ENCODE results near the gene PRDM7.

- TF ChIP-seq REST (IDR thresholded peaks at IDR 0.05) (no peak), CTCF (IDR thresholded peaks at IDR 0.05) (no peak), BCL3 (IDR thresholded peaks at IDR 0.05) (no peak), JUNB (IDR thresholded peaks at IDR 0.05) (no peak), SREBF2 (IDR thresholded peaks at IDR 0.05) (no peak), POLR2A (IDR thresholded peaks at IDR 0.05; ENCODE audit: low read length) (no peak), CHD2 (IDR thresholded peaks at IDR 0.05; ENCODE audit: low read length, partially characterized antibody) (no peak), HEYL (CRISPR knock-in tag; IDR thresholded peaks at IDR 0.05) (no peak)
Observed at GRCh38 chr16:90048737-90049330, 28.3 kb downstream of the PRDM7 start.
